GM18870 (cell line): ENCODE data around the gene MAN1C1.

Experiments used
- ATAC-seq: cut with Tn5 transposase; IDR thresholded peaks from one replicate; pipeline ENCODE4 v1.9.1; 2021; ENCODE audit warnings: moderate library complexity; ENCODE audit not compliant: unreplicated experiment

MAN1C1 gene

DNA sequence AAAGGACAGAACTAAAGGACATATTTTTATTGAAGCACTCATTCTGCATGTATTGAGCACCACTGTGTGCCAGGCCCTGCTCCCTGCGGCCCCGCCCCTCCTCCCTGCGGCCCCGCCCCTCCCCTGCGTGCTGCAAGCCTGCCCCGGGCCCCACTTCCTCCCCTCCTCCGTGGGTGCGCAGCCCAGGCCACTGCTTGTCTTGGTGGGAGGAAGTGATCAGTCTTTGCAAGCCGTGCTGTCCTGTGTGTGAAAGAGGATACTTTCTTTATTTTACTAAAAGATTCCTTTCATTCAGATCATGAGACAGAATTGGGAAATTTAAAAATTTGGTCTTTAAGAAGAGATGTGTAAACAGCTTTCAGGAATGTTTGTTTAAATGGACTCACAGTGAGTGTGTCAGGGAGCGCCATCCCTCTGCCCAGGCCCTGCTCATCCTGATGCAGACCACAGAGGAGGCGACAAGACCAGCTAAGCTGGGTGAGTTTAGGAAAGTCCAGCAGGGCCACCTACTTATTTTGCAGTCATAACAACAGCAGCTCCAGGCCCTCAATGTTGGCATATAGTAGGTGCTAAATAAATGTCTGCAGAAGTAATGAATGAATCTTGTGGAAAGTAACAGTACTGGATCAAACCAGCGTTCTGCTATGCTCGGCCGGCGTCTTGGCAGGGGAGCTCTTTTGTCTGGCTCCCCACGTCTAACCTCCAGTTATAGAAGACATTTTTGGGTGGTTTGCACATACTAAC, 95.1 kb downstream of the MAN1C1 start:
- ATAC-seq, result no peak

DNA sequence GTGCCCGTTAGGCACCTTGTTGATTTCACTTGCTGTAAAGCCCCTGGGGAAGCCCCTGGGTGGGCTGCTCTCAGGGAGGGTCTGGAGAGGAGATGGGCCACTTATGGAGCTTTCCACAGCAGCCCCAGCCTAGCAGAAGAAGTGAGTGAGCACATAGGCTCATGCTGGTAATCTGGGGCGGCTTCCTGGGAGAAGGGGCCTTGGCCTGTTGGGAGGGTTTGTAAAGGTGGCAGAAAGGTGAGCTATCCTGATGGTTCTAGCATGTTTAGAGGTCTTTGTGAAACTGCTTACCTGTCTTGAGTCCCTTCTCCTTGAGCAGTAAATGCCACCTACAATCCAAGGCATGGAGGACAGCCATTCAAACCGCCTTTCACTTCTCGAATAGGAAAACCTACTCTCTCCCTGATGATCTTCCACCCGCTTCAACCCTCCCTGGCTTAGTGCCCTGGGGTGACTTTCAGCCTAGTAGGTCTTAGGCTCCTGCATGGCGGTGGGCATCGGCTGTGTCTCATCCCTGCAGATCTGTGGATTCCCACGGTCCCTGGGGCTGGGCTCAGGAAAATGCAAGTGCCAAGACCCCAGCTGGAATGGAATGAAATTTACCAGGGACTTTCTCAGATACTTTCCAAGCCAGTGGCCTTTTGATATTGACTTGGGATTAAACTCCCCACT, 95.8 kb downstream of the MAN1C1 start:
- no peak for ATAC-seq

DNA sequence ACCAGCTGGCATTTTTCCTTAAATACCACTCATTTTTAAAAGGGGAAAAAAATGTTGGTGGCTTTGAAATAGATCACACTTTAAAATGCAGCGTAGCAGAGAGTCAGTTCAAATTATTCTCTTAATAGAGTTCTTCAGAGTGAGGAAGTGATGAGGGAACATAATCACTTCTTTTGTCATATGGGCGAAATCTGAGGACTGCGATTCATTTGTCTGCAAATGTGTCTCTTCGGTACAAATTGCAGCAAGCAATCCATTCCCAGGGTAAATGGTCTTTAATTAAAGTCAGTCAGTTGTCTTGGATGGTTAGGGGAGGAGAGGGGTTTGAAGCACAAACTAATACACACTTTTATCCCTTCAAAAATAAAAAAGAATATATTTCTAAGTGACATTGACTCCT, 97.4 kb downstream of the MAN1C1 start:
- ATAC-seq, result no peak

- ATAC-seq, result no peak
Observed at GRCh38 chr1:25714372-25714931, 97.9 kb downstream of the MAN1C1 start.

GRCh38 chr1:25715888-25716287, 99.3 kb downstream of the MAN1C1 start:
- no peak for ATAC-seq

GRCh38 chr1:25716320-25716719, 99.7 kb downstream of the MAN1C1 start:
- ATAC-seq, result no peak

- ATAC-seq, result no peak
Observed at GRCh38 chr1:25718732-25719131, 102.1 kb downstream of the MAN1C1 start.

DNA sequence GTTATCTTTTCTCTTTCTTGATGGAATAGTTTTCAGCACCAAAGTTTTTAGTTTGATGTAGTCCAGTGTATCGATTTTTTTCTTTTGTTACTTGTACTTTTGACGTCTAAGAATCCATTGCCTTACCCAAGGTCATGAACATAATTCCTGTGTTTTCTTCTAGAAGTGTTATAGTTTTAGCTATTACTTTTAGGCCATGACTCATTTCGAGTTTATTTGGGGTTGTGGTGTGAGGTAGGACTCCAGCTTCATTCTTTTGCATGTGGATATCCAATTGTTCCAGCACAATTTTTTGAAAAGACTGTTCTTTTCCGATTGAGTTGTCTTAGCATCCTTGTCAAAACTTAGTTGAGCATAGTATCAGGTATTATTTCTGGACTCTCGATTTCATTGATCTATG, 104.0 kb downstream of the MAN1C1 start:
- ATAC-seq, result no peak

- no peak for ATAC-seq
Observed at GRCh38 chr1:25723250-25723880, 106.8 kb downstream of the MAN1C1 start.

DNA sequence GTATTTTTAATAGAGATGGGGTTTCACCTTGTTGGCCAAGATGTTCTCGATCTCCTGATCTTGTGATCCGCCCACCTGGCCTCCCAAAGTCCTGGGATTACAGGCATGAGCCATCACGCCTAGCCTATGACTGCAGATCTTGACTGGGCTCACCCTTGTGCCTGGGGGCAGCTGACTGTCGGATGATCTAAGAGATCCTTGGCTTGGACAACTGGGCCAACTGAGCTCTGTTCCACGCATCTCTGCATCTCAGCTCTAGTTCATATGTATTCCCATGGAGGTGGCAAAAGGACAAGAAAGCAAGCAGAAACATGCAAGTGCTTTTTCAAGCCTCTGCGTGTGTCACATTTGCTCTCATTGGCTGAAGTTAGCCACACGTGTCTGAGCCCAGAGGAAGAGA, 107.6 kb downstream of the MAN1C1 start:
- no peak for ATAC-seq

DNA sequence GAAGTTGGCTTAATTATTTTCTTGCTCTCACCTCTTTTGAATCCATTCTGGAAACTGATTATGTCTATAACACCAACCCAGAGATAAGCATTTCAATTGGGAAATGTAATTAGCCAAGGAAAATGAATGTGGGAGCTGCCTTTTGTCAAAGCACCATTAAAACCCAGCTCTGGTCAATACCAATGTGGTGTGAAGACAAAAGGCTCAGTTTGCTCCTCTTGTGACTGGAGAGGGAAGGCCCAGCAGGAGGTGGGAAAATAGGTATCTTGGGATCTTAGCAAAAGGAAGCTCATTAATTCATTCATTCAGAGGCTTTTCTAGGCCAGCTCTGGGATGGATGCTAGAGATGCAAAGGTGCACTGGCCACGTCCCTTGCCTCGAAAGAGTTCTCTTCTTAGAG, 108.4 kb downstream of the MAN1C1 start:
- ATAC-seq, result no peak

GRCh38 chr1:25725482-25725881, 108.9 kb downstream of the MAN1C1 start:
- ATAC-seq, result no peak

- ATAC-seq, result no peak
Observed at GRCh38 chr1:25727088-25727487, 110.5 kb downstream of the MAN1C1 start.

- no peak for ATAC-seq
Observed at GRCh38 chr1:25727635-25728286, 111.2 kb downstream of the MAN1C1 start.

- no peak for ATAC-seq
Observed at GRCh38 chr1:25728301-25728935, 111.8 kb downstream of the MAN1C1 start.

DNA sequence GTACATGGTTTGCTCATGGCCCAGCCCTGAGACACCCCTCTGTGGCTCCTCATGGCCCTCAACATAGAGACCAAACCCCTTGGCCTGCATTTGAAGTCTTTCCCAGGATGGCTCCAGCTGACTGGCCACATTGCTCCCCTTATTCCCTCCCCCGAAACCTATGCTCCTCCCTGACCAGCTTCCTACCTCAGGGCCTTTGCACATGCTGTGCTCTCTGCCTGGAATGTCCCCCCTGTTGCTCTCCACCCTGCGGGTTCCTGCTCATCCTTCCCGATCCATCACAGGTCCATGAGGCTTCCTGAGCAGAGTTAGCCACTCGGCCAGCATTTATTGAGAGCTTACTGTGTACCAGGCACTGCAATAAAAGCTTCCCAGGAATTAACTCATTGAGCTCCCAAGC, 112.5 kb downstream of the MAN1C1 start:
- no peak for ATAC-seq

DNA sequence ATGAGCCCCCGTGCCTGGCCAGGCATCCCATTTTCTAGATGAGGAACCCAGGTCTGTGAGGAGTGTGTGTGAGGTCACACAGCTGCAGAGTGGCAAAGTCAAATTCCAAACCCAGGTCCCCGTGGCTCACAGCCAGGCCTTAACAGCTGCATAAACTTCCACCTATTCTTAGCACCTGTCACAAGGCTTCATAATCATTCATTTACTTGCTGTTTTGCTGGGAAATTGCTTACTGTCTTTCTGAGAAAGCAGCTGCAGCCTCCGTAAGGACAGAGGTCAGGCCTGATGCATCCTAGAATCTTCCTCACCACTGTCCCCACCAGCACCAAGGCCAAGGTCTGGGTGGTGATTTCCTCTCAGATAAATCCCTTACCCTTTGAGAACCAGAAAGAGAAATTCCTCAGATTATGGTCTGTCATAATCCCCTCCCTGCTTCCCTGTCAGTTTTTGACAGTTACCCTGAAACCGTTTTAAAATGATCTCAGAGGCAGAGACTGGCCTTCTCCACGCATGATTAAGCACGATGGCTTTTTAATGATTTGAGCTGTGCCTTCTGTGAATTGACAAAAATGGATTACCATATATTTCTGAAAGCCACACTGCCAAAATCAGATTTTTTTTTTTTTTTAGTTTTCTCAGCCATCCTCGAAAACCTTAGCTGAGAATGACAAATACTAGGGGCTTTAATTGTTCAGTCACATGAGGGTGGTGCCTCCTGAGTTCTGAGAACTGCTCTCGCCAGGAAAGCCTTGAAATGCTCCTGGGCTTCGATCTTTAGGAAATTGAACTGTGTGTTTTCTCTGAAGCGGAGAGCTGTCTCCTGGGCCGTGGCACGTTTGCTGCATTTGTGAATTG, 113.4 kb downstream of the MAN1C1 start:
- no peak for ATAC-seq

DNA sequence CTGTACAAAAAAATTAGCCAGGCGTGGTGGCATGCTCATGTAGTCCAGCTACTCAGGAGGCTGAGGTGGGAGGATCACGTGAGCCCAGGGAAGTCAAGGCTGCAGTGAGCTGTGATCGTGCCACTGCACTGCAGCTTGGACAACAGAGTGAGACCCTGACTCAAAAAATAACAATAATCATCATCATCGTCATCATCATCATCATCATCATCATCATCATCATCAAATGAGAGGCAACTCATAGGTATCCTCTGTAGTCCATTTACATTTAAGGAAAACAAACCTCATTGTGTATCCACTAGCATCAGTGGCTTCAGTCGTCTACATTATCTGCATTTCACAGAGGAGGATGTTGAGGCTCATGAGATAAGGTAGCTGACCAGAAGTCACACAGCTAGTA, 114.6 kb downstream of the MAN1C1 start:
- no peak for ATAC-seq

GRCh38 chr1:25731626-25732370, 115.2 kb downstream of the MAN1C1 start:
- ATAC-seq, result no peak
